GM18909 (cell line): ENCODE results near the gene MSL1.

Experiments used
- ATAC-seq: cut with Tn5 transposase; IDR thresholded peaks from one replicate; pipeline ENCODE4 v1.9.1; 2021; ENCODE audit warnings: mild to moderate bottlenecking; ENCODE audit not compliant: unreplicated experiment, poor library complexity

MSL1 gene

DNA sequence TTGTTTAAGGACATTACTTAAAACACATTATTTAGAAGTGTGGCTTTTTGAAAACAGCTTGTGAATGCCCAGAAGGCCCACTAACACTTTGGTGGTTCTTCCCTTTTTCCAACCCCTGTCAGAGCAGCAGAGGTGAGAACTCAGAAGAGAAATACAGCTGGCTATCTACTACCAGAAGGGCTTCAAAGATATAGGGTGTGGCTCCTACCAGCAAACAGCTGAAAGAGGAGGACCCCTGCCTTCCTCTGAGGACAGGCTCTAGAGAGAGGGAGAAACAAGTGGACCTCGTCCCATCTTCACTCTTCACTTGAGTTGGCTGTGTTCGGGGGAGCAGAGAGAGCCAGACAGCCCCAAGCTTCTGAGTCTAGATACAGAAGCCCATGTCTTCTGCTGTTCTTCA lies 48.6 kb downstream of the MSL1 start:
- ATAC-seq, result no peak

DNA sequence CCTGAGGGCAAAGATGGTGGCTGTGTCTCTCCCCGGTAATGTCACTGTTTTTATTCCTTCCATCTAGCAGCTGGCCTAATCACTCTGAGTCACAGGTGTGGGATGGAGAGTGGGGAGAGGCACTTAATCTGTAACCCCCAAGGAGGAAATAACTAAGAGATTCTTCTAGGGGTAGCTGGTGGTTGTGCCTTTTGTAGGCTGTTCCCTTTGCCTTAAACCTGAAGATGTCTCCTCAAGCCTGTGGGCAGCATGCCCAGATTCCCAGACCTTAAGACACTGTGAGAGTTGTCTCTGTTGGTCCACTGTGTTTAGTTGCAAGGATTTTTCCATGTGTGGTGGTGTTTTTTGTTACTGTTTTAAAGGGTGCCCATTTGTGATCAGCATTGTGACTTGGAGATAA lies 50.0 kb downstream of the MSL1 start:
- no peak for ATAC-seq

DNA sequence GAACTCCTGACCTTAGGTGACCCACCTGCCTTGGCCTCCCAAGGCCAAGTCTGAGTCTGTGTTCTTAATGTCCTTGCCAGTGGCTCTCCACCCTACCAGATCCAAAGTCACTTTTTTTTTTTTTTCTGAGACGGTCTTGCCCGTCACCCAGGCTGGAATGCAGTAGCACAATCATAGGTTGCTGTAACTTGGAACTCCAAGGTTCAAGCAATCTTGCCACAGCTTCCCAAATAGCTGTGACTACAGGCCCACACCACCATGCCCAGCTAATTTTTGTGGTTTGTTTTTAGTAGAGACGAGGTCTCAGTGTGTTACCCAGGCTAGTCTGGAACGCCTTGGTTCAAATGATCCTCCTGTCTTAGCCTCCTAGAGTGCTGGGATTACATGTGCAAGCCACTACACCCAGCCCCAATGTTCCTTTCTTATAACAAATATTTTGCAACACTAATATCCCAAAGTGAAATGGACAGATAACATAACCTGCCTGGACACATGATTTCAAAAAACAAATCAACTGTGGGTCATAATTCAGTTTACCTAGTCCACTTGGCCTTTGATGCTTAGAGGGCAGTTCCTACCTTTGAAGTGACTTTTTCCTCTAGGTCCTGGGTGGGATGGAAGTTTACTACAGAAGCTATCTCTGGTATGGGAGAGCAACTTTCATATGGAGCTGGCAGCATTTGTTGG lies 51.5 kb downstream of the MSL1 start:
- ATAC-seq, result no peak

- no peak for ATAC-seq
Observed at GRCh38 chr17:40173778-40174135, 52.0 kb downstream of the MSL1 start.

- ATAC-seq, result no peak
Observed at GRCh38 chr17:40174514-40174913, 52.7 kb downstream of the MSL1 start.

GRCh38 chr17:40175928-40176753 lies 54.4 kb downstream of the MSL1 start:
- ATAC-seq, result no peak

DNA sequence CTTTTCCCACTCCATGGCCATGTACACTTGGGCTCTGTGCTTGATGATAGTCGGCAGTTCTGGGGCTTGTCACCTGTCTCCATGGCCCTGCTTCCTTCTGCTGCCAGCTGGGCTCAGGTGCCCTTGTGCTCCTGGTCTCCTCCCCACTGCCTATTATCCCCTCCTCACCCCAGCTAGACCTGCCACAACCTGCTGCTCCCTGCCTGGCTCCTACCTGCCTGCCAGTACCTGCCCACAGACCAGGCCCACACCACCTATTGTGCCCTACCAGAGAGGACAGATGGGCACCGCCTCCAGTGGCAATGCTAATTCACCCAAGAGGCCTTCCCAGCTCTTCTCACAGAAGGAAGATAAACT lies 55.0 kb downstream of the MSL1 start:
- ATAC-seq, result no peak

GRCh38 chr17:40177275-40177874 lies 55.6 kb downstream of the MSL1 start, which contains the start of gene RAPGEFL1:
TSS of gene RAPGEFL1 (plus strand) at chr17:40177470. CDS start at chr17:40177862, 392 bp downstream.
- peak; percentile 56 for ATAC-seq

DNA sequence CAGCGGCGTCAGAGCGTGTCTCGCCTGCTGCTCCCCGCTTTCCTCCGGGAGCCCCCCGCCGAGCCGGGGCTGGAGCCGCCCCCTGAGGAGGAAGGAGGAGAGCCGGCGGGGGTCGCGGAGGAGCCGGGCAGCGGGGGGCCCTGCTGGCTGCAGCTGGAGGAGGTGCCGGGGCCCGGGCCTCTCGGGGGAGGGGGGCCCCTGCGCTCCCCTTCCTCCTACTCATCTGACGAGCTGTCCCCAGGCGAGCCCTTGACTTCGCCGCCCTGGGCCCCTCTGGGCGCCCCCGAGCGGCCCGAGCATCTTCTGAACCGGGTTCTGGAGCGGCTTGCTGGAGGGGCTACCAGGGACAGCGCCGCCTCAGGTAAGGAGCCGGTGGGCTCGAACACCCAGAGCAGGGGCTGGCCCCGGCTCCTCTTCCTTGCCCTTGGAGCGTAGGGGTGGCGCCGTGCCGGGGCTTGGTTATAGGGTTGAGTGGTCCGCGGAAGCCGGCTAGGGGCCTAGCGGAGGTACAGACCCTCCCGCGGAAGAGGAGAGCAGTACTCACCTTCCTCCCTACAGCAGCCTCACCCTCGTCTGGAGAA lies 56.3 kb downstream of the MSL1 start:
- no peak for ATAC-seq

DNA sequence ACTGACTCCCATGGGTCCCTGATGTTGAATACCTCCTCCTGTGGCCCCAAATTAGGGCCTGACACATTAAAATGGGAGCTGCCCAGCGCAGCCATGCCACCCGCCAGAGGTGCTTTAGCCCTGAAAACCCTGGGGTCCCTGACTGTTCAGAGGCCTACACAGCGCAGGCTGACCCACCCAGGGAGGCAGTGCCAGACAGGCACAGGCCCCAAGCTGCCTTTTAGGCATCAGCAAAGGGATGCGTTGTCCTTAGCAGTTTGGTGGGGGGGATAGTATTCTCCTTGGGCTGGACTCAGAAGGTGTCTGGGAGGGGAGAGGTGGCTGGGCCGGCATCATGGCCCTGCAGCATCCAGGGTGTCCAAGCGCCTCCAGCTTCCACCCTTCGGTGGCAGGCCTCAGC lies 56.9 kb downstream of the MSL1 start:
- ATAC-seq, result no peak

DNA sequence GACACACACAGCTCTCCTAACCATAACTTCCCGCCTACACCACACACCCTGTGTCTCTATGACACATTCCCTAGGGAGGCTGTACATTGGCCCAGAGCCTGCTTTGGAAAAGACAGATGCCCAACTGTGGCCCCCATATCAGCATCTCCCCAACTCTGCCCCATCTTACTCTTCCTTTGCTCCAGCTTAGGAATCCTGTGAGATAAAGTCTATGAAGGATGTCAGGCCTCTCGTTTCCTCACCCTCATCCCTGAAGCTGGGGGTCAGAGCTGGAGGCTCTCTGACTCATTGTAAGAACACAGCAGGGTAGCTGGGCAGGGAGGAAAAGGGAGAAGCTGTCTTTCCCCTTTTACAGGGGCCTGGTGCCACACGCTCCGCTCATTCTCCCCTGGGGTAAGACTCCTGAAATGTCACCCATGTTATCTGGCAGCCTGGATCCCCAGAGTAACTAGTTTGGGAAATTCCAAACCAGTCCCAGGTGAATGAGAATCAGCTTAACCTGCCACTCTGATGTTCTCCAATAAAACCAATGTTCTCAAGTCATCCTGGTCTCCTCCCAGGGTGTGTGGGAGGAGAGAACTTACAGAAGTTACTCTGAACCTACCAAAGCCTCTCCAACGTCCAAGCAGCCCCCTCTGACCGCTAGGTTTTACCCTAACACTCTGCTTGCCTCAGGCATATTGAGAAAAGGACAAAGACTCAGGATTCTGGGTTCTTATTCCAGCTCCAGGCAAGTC lies 58.3 kb downstream of the MSL1 start:
- ATAC-seq, result no peak

DNA sequence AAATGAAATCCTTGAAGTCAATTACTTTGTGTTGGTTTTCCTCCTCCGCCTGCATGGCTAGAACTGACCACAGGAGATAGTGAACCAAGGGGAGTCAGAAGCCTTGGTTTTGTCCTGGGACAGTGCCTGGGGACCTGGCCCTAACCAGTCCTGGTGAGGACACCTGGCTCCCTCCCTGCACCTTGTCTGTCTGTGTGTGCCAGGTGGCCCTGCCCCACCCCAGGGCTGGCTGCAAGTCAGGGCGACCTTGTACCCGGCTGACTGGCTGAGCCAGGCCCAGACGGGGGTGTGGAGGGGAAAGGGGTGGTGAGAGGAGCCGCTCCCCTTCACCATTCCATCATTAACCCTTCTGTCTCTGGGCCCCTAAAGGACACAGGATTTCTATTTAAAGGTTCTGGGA lies 58.9 kb downstream of the MSL1 start:
- ATAC-seq, result no peak

- ATAC-seq, result no peak
Observed at GRCh38 chr17:40181205-40181604, 59.4 kb downstream of the MSL1 start.

DNA sequence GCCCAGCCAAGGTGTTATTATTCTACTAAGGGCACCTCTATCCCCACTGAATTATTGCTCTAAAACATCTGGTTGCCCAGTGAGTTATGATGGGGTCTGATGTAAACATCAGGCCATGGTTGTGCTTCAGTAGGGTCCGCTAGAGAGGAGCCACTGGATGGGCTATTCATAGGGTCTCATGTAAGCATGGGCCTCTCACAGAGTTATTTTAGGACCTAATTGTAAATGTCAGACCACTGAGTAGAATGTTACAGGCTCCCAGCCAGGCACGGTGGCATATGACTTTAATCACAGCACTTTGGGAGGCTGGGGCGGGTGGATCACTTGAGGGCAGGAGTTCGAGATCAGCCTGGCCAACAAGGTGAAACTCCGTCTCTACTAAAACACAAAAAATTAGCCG lies 60.8 kb downstream of the MSL1 start:
- ATAC-seq, result no peak
